ENCODE results near the gene CD79B. TPM values are rescaled to one million over a fixed set of nuclear protein-coding genes. Genes with fewer than 3 reads are reported as not detected.
"Not testable (repeated sequence)": the region's sequence is repeated elsewhere in the genome, so short reads cannot be mapped to it uniquely, and the experiment has no call there.

CD79B gene
- polyA plus RNA-seq, 1 donor from 2014 or later = not detected

DNA sequence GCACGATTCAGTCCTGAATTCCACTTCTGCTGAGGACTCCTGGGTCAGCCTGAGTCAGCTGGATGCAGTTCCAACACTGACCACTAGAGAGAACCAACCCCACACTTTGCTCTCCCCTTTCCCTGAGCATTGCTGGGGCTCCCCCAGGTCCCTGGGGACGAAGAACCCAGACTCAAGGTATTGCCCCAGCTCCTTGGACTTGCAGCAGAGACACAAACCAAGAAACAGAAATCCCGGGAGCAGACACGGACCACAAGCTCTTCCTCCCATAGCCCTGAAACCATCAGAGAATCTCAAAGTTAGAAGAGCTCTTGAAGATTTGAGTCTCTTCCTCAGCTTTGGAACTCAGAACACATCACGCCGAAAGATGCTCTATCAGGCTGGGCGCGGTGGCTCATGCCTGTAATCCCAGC lies 12.8 kb downstream of the CD79B start:
- no peak overlapping the region for H3K4me2 ChIP-seq (ENCODE audit: low read length)
- no peaks in the 10 kb centered on the region for H3F3A ChIP-seq (ENCODE audit: insufficient read depth, low read length, poor library complexity, severe bottlenecking)
- H4K20me1 ChIP-seq (ENCODE audit: insufficient read depth) = no peaks in the 10 kb centered on the region
- H3K27ac ChIP-seq (ENCODE audit: low read length) = no peak overlapping the region
- TF ChIP-seq CTCF (IDR thresholded peaks at IDR 0.05; ENCODE audit: poor library complexity, severe bottlenecking) = peak; percentile 71
- TF ChIP-seq RAD21 (conservative IDR thresholded peaks at IDR 0.05) = peak; percentile 70
- TF ChIP-seq, protein P1, sequence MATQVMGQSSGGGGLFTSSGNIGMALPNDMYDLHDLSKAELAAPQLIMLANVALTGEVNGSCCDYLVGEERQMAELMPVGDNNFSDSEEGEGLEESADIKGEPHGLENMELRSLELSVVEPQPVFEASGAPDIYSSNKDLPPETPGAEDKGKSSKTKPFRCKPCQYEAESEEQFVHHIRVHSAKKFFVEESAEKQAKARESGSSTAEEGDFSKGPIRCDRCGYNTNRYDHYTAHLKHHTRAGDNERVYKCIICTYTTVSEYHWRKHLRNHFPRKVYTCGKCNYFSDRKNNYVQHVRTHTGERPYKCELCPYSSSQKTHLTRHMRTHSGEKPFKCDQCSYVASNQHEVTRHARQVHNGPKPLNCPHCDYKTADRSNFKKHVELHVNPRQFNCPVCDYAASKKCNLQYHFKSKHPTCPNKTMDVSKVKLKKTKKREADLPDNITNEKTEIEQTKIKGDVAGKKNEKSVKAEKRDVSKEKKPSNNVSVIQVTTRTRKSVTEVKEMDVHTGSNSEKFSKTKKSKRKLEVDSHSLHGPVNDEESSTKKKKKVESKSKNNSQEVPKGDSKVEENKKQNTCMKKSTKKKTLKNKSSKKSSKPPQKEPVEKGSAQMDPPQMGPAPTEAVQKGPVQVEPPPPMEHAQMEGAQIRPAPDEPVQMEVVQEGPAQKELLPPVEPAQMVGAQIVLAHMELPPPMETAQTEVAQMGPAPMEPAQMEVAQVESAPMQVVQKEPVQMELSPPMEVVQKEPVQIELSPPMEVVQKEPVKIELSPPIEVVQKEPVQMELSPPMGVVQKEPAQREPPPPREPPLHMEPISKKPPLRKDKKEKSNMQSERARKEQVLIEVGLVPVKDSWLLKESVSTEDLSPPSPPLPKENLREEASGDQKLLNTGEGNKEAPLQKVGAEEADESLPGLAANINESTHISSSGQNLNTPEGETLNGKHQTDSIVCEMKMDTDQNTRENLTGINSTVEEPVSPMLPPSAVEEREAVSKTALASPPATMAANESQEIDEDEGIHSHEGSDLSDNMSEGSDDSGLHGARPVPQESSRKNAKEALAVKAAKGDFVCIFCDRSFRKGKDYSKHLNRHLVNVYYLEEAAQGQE (IDR thresholded peaks at IDR 0.05; ENCODE audit: borderline replicate concordance) = no peak
- TF ChIP-seq EP300 (conservative IDR thresholded peaks at IDR 0.05; ENCODE audit: poor library complexity, severe bottlenecking) = no peak
- TF ChIP-seq SMC3 (conservative IDR thresholded peaks at IDR 0.05; ENCODE audit: poor library complexity) = peak; percentile 72
- TF ChIP-seq POLR2AphosphoS5 (IDR thresholded peaks at IDR 0.05) = no peak
- no peak overlapping the region for H3K9ac ChIP-seq (ENCODE audit: low read length)
- no peak overlapping the region for H3K4me3 ChIP-seq (ENCODE audit: low read length)
- no peaks in the 10 kb centered on the region for H3K79me2 ChIP-seq (replicated peaks; ENCODE audit: insufficient read depth, low read length)
- H3K36me3 ChIP-seq (ENCODE audit: insufficient read depth, low read length) = no peaks in the 10 kb centered on the region
- no peaks in the 10 kb centered on the region for H3K9me2 ChIP-seq (ENCODE audit: insufficient read depth, low read length)
- H3K9me3 ChIP-seq (ENCODE audit: low read length) = no peaks in the 10 kb centered on the region
- no peak overlapping the region for H2AFZ ChIP-seq (ENCODE audit: low read depth, low read length)
- no peaks in the 10 kb centered on the region for H3K27me3 ChIP-seq (ENCODE audit: insufficient read depth, low read depth, low read length)

DNA sequence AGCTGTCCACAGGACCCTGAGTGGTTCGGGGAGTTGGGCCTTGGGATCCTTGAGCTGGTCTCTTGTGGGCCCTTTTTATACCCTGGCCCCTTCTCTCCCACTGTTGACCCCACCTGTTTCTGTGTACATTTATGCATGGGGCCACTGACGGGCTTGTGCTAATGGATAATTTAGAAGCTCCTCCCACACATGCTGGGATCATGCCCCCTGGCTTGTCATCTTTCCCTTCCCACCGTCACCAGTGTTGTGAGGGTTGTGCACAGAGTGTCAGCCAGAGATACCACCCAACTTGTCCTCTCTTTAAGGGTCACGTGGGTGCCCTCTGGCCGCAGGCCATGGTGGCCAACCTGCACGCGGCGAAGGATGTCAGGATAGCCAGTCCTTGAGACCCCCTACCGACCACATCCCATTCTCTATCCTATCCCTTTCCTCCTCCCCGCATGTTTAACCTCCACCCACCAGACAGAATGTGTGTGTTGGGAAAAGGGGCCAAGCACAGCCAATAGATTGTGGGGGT lies 13.3 kb downstream of the CD79B start, which contains the start of gene GH1:
Gene GH1, minus strand, starts transcription at position 51 of the 517 bp plus-strand sequence. CDS start 63 bp downstream, outside the sequence.
- not testable (repeated sequence) for H3K4me3 ChIP-seq (ENCODE audit: low read length)

GRCh38 chr17:63918305-63918704 lies 13.8 kb downstream of the CD79B start:
- Histone ChIP-seq H3K4me3 (ENCODE audit: low read length) (no peak overlapping the region), H3K79me2 (replicated peaks; ENCODE audit: insufficient read depth, low read length) (no peaks in the 10 kb centered on the region), H3K27ac (ENCODE audit: low read length) (no peak overlapping the region), H3K9me3 (ENCODE audit: low read length) (no peaks in the 10 kb centered on the region), H2AFZ (ENCODE audit: low read depth, low read length) (no peak overlapping the region), H3K27me3 (ENCODE audit: insufficient read depth, low read depth, low read length) (no peaks in the 10 kb centered on the region), H3K9me2 (ENCODE audit: insufficient read depth, low read length) (no peaks in the 10 kb centered on the region), H4K20me1 (ENCODE audit: insufficient read depth) (no peaks in the 10 kb centered on the region), H3F3A (ENCODE audit: insufficient read depth, low read length, poor library complexity, severe bottlenecking) (no peaks in the 10 kb centered on the region), H3K9ac (ENCODE audit: low read length) (no peak overlapping the region), H3K4me2 (ENCODE audit: low read length) (no peak overlapping the region), H3K36me3 (ENCODE audit: insufficient read depth, low read length) (no peaks in the 10 kb centered on the region)
- TF ChIP-seq CTCF (IDR thresholded peaks at IDR 0.05; ENCODE audit: poor library complexity, severe bottlenecking) = no peak
- no peak for TF ChIP-seq EP300 (conservative IDR thresholded peaks at IDR 0.05; ENCODE audit: poor library complexity, severe bottlenecking)
- TF ChIP-seq POLR2AphosphoS5 (IDR thresholded peaks at IDR 0.05) = no peak
- TF ChIP-seq TAF1 (IDR thresholded peaks at IDR 0.05; ENCODE audit: low read depth) = no peak
- no peak for TF ChIP-seq MXI1 (conservative IDR thresholded peaks at IDR 0.05; ENCODE audit: poor library complexity, severe bottlenecking)
- TF ChIP-seq, protein P1 (IDR thresholded peaks at IDR 0.05; ENCODE audit: borderline replicate concordance) = no peak
- TF ChIP-seq SMC3 (conservative IDR thresholded peaks at IDR 0.05; ENCODE audit: poor library complexity) = no peak
- TF ChIP-seq EZH2 (IDR thresholded peaks at IDR 0.05; ENCODE audit: borderline replicate concordance, insufficient read depth, low read length, poor library complexity, severe bottlenecking) = no peak
- no peak for TF ChIP-seq RAD21 (conservative IDR thresholded peaks at IDR 0.05)

More for the DNA sequence above, 13.3 kb downstream of the CD79B start, which contains the start of gene GH1:
- not testable (repeated sequence) for H3K9me2 ChIP-seq (ENCODE audit: insufficient read depth, low read length); H4K20me1 ChIP-seq (ENCODE audit: insufficient read depth); H3F3A ChIP-seq (ENCODE audit: insufficient read depth, low read length, poor library complexity, severe bottlenecking); H3K9me3 ChIP-seq (ENCODE audit: low read length); H3K4me2 ChIP-seq (ENCODE audit: low read length); H3K79me2 ChIP-seq (replicated peaks; ENCODE audit: insufficient read depth, low read length); H3K9ac ChIP-seq (ENCODE audit: low read length); H3K27ac ChIP-seq (ENCODE audit: low read length); H2AFZ ChIP-seq (ENCODE audit: low read depth, low read length); H3K27me3 ChIP-seq (ENCODE audit: insufficient read depth, low read depth, low read length); H3K36me3 ChIP-seq (ENCODE audit: insufficient read depth, low read length)

All from neural cell (in vitro differentiated cells).